Activated CD8-positive, alpha-beta memory T cell treated with anti-CD3 and anti-CD28 coated beads, Interleukin-2, amount 50 U/mL, for 24 hours (primary cell): ENCODE data around the gene WWTR1.

Source experiments
- DNase-seq: peaks from one replicate; pipeline ENCODE4 v3.0.0-alpha.2; 2020; ENCODE audit errors: extremely low read depth

WWTR1 gene

GRCh38 chr3:149496891-149497290 lies 160.9 kb downstream of the WWTR1 start:
- DNase-seq, result no peak

GRCh38 chr3:149495581-149496125 lies 162.2 kb downstream of the WWTR1 start:
- DNase-seq, result no peak

GRCh38 chr3:149494759-149495580 lies 162.9 kb downstream of the WWTR1 start:
- no peak for DNase-seq

- DNase-seq, result no peak
Measured at GRCh38 chr3:149494022-149494758, 163.6 kb downstream of the WWTR1 start.

GRCh38 chr3:149493315-149494021 lies 164.4 kb downstream of the WWTR1 start:
- no peak for DNase-seq

GRCh38 chr3:149490260-149490971 lies 167.4 kb downstream of the WWTR1 start:
- DNase-seq, result no peak

- no peak for DNase-seq
Measured at GRCh38 chr3:149489060-149489690, 168.7 kb downstream of the WWTR1 start.

GRCh38 chr3:149487598-149488197 lies 170.1 kb downstream of the WWTR1 start:
- no peak for DNase-seq

- DNase-seq, result no peak
Measured at GRCh38 chr3:149486726-149487125, 171.1 kb downstream of the WWTR1 start.

GRCh38 chr3:149481491-149481890 lies 176.3 kb downstream of the WWTR1 start:
- DNase-seq, result no peak

GRCh38 chr3:149481056-149481455 lies 176.8 kb downstream of the WWTR1 start:
- DNase-seq, result no peak

- no peak for DNase-seq
Measured at GRCh38 chr3:149480326-149481017, 177.4 kb downstream of the WWTR1 start.

GRCh38 chr3:149479621-149480325 lies 178.1 kb downstream of the WWTR1 start:
- DNase-seq, result no peak

- DNase-seq, result no peak
Measured at GRCh38 chr3:149476225-149476624, 181.6 kb downstream of the WWTR1 start.

- DNase-seq, result no peak
Measured at GRCh38 chr3:149475451-149476060, 182.3 kb downstream of the WWTR1 start.

GRCh38 chr3:149474250-149474817 lies 183.5 kb downstream of the WWTR1 start, which contains the start of gene TM4SF4:
Gene TM4SF4, plus strand, starts transcription at chr3:149474697. Its CDS starts 181 bp downstream, at chr3:149474878.
- DNase-seq, result no peak

GRCh38 chr3:149473357-149474249 lies 184.2 kb downstream of the WWTR1 start:
- DNase-seq, result no peak
